Subcutaneous abdominal adipose tissue (tissue), 5 donors: ENCODE measurements around the gene PKP3.
A peak's percentile ranks its signal among the peaks of the same experiment; 100 is the strongest.
"Not testable (repeated sequence)": the region's sequence is repeated elsewhere in the genome, so short reads cannot be mapped to it uniquely, and the experiment has no call there.

Source experiments
- H3K27ac ChIP-seq: one replicate; pipeline ENCODE4 v1.7.0; 2013; ENCODE audit warnings: low read depth, mild to moderate bottlenecking, inconsistent platforms, low read length, moderate library complexity
- H3K27me3 ChIP-seq, 5 donors: one replicate each; pipeline ENCODE4 v1.7.0; 2013; ENCODE audit warnings: low read length in 5 of 5, inconsistent platforms in 1 of 5; ENCODE audit not compliant: control insufficient read depth in 5 of 5, insufficient read depth in 4 of 5
- H3K36me3 ChIP-seq, 5 donors: one replicate each; pipeline ENCODE4 v1.7.0; 2013; ENCODE audit warnings: low read length in 5 of 5; ENCODE audit not compliant: control insufficient read depth in 5 of 5, insufficient read depth in 5 of 5
- H3K4me1 ChIP-seq, 5 donors: one replicate each; pipeline ENCODE4 v1.7.0; 2013; ENCODE audit warnings: low read length in 5 of 5, mild to moderate bottlenecking in 3 of 5, moderate library complexity in 1 of 5; ENCODE audit not compliant: control insufficient read depth in 5 of 5, insufficient read depth in 5 of 5
- H3K4me3 ChIP-seq, 5 donors: one replicate each; pipeline ENCODE4 v1.7.0; 2013; ENCODE audit warnings: low read length in 5 of 5, low read depth in 1 of 5
- H3K9ac ChIP-seq, 5 donors: one replicate each; pipeline ENCODE4 v1.7.0; 2013; ENCODE audit warnings: low read length in 5 of 5, mild to moderate bottlenecking in 4 of 5, moderate library complexity in 3 of 5
- H3K9me3 ChIP-seq, 5 donors: one replicate each; pipeline ENCODE4 v1.7.0; 2013; ENCODE audit warnings: low read length in 5 of 5; ENCODE audit not compliant: control insufficient read depth in 5 of 5
- donor health status: healthy.
- donor health status: healthy.
- donor health status: healthy.
- donor health status: healthy.
- donor health status: healthy.

PKP3 gene

DNA sequence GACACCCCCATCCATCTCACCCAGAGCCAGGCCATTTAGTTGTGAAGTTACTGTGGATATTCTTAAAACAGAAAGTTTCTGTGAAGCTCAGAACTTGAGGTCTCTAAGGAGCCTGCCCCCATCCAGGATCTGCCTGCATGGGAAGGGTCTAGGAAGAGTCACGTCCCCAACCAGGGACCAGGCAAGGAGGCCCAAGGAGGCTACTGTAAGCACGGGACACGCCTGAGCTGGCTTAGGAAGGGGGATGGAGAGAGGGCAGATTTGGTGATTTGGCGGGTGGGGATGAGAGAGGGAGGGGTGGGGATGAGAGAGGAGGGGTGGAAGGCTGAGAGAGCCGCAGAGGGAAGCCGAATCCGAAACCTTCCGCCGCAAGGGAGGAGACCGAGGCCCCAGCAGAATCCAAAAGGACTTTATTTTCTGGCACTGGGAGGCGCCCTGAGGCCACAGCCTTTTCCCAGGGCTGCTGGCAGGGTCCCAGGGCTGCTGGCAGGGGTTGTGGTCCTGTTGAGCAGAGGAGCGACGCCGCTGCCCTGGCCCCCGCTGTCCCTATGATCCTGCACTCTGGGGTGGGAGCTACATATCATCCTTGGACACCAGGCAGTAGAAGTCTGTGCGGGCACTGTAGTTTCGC is 11.4 kb downstream of the PKP3 start:
- peak overlapping the region in 1 of 5 donors; percentile 47 for H3K9ac ChIP-seq
- no peak overlapping the region for H3K27ac ChIP-seq
- peaks cover 0 to 3% (median 0%) of the 10 kb centered on the region in 5 donors for H3K27me3 ChIP-seq

GRCh38 chr11:405954-406795 is 12.2 kb downstream of the PKP3 start:
- Histone ChIP-seq H3K9me3 (no peaks in the 10 kb centered on the region), H3K27ac (no peak overlapping the region), H3K9ac (peak overlapping the region in 4 of 5 donors; percentile 16 to 68 (median 58)), H3K4me3 (peak overlapping the region in 4 of 5 donors; percentile 55 to 78 (median 67)), H3K27me3 (peaks cover 0 to 3% (median 0%) of the 10 kb centered on the region in 5 donors), H3K36me3 (no peaks in the 10 kb centered on the region), H3K4me1 (peaks cover 2 to 24% (median 19%) of the 10 kb centered on the region in 5 donors)

More for the DNA sequence above, 11.4 kb downstream of the PKP3 start:
- H3K36me3 ChIP-seq, result no peaks in the 10 kb centered on the region
- peak overlapping the region in 4 of 5 donors; percentile 17 to 78 (median 62) for H3K4me3 ChIP-seq
- H3K4me1 ChIP-seq, result peaks cover 2 to 24% (median 19%) of the 10 kb centered on the region in 5 donors
- no peaks in the 10 kb centered on the region for H3K9me3 ChIP-seq

DNA sequence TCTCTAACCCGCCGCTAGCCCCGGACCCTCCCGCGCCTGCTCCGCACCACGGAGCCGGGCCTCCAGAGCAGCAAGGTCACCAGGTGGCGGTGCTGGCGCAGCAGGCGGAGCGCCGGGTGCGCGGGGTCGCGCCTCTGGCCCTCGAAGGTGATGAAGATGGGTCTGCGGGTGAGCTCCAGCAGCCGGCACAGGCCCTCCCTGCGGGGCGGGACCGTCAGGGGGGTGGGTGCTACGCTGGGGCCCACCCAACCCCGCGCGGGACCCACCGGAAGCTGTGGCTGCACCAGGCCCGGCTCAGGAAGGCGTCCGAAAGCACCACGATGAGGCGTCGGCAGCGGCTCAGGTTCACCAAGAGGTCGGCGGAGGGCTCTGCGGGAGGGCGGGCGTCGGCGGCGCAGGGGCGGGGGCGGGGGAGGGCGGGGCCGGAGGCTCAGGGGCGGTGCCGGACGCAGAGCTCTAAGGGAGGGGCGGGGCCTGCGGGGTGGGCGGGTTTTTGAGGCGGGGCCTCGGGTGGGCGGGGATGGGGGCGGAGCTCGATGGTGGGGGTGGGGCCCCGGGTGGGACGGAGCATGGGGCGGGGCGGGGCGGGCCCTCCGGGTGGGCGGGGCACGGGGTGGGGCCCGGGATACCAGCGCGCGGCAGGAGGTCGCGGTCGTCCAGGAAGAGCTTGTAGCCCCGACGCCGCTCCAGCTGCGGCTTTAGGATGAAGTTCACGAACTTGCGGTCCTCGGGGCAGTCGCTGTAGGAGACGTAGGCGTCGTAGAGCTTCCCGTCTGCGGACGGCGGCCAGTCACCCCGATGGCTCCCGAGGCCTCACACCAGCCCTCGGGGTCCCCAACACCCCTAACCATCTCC is 13.0 kb downstream of the PKP3 start:
- peak overlapping the region in 4 of 5 donors; percentile 35 to 68 (median 58) for H3K9ac ChIP-seq
- no peak overlapping the region for H3K27ac ChIP-seq
- peaks cover 0 to 3% (median 0%) of the 10 kb centered on the region in 5 donors for H3K27me3 ChIP-seq
- H3K9me3 ChIP-seq, result no peaks in the 10 kb centered on the region
- peaks cover 2 to 24% (median 19%) of the 10 kb centered on the region in 5 donors for H3K4me1 ChIP-seq
- no peaks in the 10 kb centered on the region for H3K36me3 ChIP-seq
- H3K4me3 ChIP-seq, result peak overlapping the region in 4 of 5 donors; percentile 55 to 78 (median 67)

DNA sequence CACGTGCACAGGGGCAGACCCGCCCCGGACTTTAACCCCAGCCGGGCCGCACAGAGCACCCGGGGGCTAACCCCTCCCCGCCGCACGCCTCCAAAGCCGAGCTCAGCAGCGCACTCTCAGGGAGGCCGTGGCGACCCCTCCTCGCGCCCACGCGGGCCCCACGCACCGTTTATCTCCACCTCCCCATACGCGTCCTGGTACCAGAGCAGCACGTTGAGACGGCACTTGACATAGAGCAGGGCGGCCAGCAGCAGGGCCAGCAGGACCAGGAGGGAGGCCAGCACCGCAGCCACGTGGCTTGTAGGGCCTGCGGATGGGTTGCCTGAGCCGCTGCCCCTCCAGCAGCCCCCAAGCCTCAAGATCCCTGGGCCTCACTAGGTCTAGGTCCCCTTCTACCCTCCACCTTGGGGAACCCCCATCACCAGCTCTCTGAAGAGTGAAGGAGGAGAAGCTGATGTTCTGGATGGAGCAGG is 13.7 kb downstream of the PKP3 start:
- peaks cover 0 to 3% (median 0%) of the 10 kb centered on the region in 5 donors for H3K27me3 ChIP-seq
- H3K27ac ChIP-seq, result no peak overlapping the region
- peaks cover 2 to 24% (median 20%) of the 10 kb centered on the region in 5 donors for H3K4me1 ChIP-seq
- no peak overlapping the region for H3K9ac ChIP-seq
- peak overlapping the region in 4 of 5 donors; percentile 27 to 44 (median 41) for H3K4me3 ChIP-seq
- H3K9me3 ChIP-seq, result no peaks in the 10 kb centered on the region
- H3K36me3 ChIP-seq, result no peaks in the 10 kb centered on the region

DNA sequence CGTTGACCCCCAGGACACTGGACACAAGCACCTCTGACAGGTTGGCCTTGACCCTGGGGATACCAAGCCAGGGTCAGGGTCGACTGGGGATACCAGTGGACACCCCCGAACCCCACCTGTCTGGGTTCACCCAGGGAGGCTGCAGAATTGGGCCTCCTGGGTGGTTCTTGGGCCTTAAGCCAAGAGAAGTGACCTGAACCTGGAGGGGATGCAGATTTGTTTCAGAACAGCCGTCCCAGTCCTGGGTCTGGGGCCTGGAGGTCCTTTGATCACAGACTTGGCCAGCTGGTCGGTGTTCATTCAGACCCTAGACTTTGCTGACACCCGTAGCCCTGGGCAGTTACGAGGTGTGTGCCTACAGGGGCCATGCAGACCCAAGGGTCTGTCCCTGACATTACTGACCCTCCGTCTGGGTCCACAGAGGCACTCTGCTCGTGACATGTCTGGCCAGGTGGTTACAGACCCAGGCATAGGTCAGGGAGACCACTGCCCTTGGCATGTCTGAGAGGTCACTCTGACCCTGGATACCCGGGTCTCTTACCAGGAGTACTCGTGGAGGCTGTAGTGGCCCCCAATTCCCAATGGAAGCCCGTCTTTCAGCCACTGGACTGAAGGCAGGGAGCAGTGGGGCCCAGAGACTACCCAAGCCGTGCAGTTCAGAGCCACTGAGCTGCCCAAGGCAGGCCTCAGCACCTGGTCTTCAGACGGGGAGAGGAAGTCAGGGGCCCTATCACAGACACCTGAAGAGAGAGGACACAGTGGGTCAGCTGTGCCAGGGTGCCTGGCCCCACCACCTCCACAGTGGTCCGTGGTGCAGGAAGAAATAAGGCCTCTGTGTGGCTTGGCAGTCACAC is 14.4 kb downstream of the PKP3 start:
- H3K9me3 ChIP-seq, result no peaks in the 10 kb centered on the region
- H3K27me3 ChIP-seq, result peaks cover 0 to 3% (median 0%) of the 10 kb centered on the region in 5 donors
- H3K36me3 ChIP-seq, result no peaks in the 10 kb centered on the region
- H3K4me1 ChIP-seq, result peaks cover 2 to 27% (median 26%) of the 10 kb centered on the region in 5 donors
- H3K27ac ChIP-seq, result no peak overlapping the region
- H3K9ac ChIP-seq, result no peak overlapping the region
- H3K4me3 ChIP-seq, result no peak overlapping the region

GRCh38 chr11:409008-409599 is 15.1 kb downstream of the PKP3 start:
- Histone ChIP-seq H3K36me3 (no peaks in the 10 kb centered on the region), H3K9me3 (no peaks in the 10 kb centered on the region), H3K27ac (no peak overlapping the region), H3K4me1 (peaks cover 2 to 33% (median 32%) of the 10 kb centered on the region in 5 donors), H3K27me3 (peaks cover 0 to 3% (median 0%) of the 10 kb centered on the region in 5 donors), H3K4me3 (no peak overlapping the region), H3K9ac (no peak overlapping the region)

- Histone ChIP-seq H3K27me3 (peaks cover 0 to 6% (median 3%) of the 10 kb centered on the region in 5 donors), H3K9me3 (no peaks in the 10 kb centered on the region), H3K4me3 (no peak overlapping the region), H3K27ac (no peak overlapping the region), H3K9ac (no peak overlapping the region), H3K4me1 (peaks cover 2 to 40% (median 39%) of the 10 kb centered on the region in 5 donors), H3K36me3 (no peaks in the 10 kb centered on the region)
Measured at GRCh38 chr11:409600-410483, 15.8 kb downstream of the PKP3 start.

- not testable (repeated sequence) for H3K4me3 ChIP-seq, H3K9ac ChIP-seq, H3K36me3 ChIP-seq
Measured at GRCh38 chr11:410711-411110, 16.7 kb downstream of the PKP3 start.

More at GRCh38 chr11:410711-411110, 16.7 kb downstream of the PKP3 start:
- H3K4me1 ChIP-seq, result peaks cover under 1 to 40% (median 37%) of the 10 kb centered on the region in 5 donors
- not testable (repeated sequence) for H3K27ac ChIP-seq, H3K9me3 ChIP-seq, H3K27me3 ChIP-seq
